ENCODE measurements around the gene GLIPR1. TPM values are rescaled to one million over a fixed set of nuclear protein-coding genes. Genes with fewer than 3 reads are reported as not detected.
"Not testable (repeated sequence)": the region's sequence is repeated elsewhere in the genome, so short reads cannot be mapped to it uniquely, and the experiment has no call there.

GLIPR1 gene
- total RNA-seq, 1 donor from 2014 or later, result 0.22 TPM

DNA sequence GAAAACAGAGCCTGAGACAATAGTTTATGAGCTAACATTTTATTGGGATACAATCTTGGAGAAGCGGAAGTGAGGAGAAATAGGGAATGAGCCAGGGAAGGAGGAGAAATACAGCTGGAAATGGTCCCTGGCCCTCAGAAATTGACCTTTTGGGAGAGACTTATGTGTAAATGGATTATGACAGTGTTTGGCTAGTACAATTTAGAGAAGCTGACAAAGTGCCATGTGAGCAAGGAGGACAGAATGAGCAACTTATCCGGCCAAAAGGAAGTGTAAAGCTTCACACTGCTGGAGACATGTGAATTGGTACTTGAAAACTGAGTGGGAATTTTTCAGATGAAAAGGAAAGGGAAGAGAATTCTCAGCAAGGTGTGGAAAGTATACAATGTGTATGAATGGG, 2.9 kb downstream of the GLIPR1 start:
- Mint-ChIP-seq H3K27ac (no peak overlapping the region), H3K9me3 (ENCODE audit: low read depth) (no peaks in the 10 kb centered on the region)

DNA sequence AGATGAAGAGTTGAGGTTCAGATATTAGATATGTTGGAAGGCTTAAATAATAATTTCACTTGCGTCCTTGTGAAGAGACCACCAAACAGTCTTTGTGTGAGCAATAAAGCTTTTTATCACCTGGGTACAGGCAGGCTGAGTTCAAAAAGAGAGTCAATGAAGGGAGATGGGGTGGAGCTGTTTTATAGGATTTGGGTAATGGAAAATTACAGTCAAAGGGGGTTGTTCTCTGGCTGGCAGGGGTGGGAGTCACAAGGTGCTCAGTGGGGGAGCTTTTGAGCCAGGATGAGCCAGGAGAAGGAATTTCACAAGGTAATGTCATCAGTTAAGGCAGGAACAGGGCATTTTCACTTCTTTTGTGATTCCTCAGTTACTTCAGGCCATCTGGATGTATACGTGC, 3.9 kb downstream of the GLIPR1 start:
- H3K27ac Mint-ChIP-seq, result not testable (repeated sequence)

More for the DNA sequence above, 2.9 kb downstream of the GLIPR1 start:
- Mint-ChIP-seq H3K27me3 (no peaks in the 10 kb centered on the region), H3K4me3 (ENCODE audit: low read depth) (no peak overlapping the region), H3K4me1 (ENCODE audit: low read depth) (peaks cover 1% of the 10 kb centered on the region), H3K36me3 (ENCODE audit: insufficient read depth) (no peaks in the 10 kb centered on the region)
- no peak for DNase-seq (ENCODE audit: low spot score, unreplicated experiment)
- no peak for TF ChIP-seq CTCF (IDR thresholded peaks at IDR 0.05; ENCODE audit: unreplicated experiment)

GRCh38 chr12:75487308-75487707, 6.8 kb downstream of the GLIPR1 start:
- H3K4me1 Mint-ChIP-seq (ENCODE audit: low read depth), result no peaks in the 10 kb centered on the region
- TF ChIP-seq CTCF (IDR thresholded peaks at IDR 0.05; ENCODE audit: unreplicated experiment), result no peak
- DNase-seq (ENCODE audit: low spot score, unreplicated experiment), result no peak
- no peak overlapping the region for H3K27ac Mint-ChIP-seq
- no peak overlapping the region for H3K4me3 Mint-ChIP-seq (ENCODE audit: low read depth)
- no peaks in the 10 kb centered on the region for H3K36me3 Mint-ChIP-seq (ENCODE audit: insufficient read depth)
- no peaks in the 10 kb centered on the region for H3K9me3 Mint-ChIP-seq (ENCODE audit: low read depth)
- H3K27me3 Mint-ChIP-seq, result no peaks in the 10 kb centered on the region

More for the DNA sequence above, 3.9 kb downstream of the GLIPR1 start:
- H3K9me3 Mint-ChIP-seq (ENCODE audit: low read depth); H3K4me3 Mint-ChIP-seq (ENCODE audit: low read depth); DNase-seq (ENCODE audit: low spot score, unreplicated experiment); H3K27me3 Mint-ChIP-seq; H3K4me1 Mint-ChIP-seq (ENCODE audit: low read depth); H3K36me3 Mint-ChIP-seq (ENCODE audit: insufficient read depth): not testable (repeated sequence)

DNA sequence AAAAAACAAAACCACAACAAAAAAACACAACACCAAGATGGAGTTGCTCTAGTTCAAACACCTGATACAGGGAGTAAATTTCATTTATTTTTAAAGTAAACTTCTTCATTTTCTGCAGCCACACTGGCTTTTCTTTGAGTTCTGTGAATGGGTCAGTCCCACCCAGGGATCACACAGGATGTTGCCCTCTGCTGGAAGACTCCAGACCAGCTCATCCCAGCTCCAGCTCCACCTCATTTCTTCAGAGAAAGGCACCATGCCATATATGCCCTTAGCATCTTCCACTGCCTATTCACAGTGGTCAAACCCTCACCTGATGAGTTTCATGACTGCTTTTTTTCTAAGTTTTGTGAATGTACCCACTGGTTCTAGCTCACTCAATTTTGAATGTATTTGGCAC, 8.0 kb downstream of the GLIPR1 start:
- DNase-seq (ENCODE audit: low spot score, unreplicated experiment), result no peak
- H3K4me3 Mint-ChIP-seq (ENCODE audit: low read depth), result no peak overlapping the region

DNA sequence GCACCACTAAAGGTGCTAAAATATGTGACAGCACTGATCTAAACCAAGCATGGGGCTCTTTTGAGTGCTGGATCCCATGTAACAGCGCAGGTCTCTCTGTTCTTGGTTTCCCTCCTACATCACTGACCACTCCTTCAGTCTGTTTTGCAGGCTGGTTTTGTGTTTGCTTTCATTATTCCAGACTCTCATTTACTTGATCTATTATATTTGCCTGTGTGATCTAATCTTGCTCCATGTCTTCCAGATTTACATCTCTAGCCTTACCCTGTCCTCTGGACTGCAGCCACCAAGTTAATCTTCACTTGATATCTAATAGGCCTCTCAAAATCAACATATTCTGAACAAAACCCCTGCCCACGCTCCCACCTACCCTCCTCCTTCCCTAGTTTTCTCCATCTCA, 8.6 kb downstream of the GLIPR1 start:
- no peaks in the 10 kb centered on the region for H3K27me3 Mint-ChIP-seq
- no peak overlapping the region for H3K4me3 Mint-ChIP-seq (ENCODE audit: low read depth)
- TF ChIP-seq CTCF (IDR thresholded peaks at IDR 0.05; ENCODE audit: unreplicated experiment), result no peak
- H3K36me3 Mint-ChIP-seq (ENCODE audit: insufficient read depth), result no peaks in the 10 kb centered on the region
- H3K9me3 Mint-ChIP-seq (ENCODE audit: low read depth), result no peaks in the 10 kb centered on the region
- no peak overlapping the region for H3K27ac Mint-ChIP-seq
- no peaks in the 10 kb centered on the region for H3K4me1 Mint-ChIP-seq (ENCODE audit: low read depth)
- no peak for DNase-seq (ENCODE audit: low spot score, unreplicated experiment)

More for the DNA sequence above, 8.0 kb downstream of the GLIPR1 start:
- no peak overlapping the region for H3K27ac Mint-ChIP-seq
- H3K27me3 Mint-ChIP-seq, result no peaks in the 10 kb centered on the region
- H3K9me3 Mint-ChIP-seq (ENCODE audit: low read depth), result no peaks in the 10 kb centered on the region
- no peaks in the 10 kb centered on the region for H3K36me3 Mint-ChIP-seq (ENCODE audit: insufficient read depth)
- no peaks in the 10 kb centered on the region for H3K4me1 Mint-ChIP-seq (ENCODE audit: low read depth)
- TF ChIP-seq CTCF (IDR thresholded peaks at IDR 0.05; ENCODE audit: unreplicated experiment), result peak; percentile 38

DNA sequence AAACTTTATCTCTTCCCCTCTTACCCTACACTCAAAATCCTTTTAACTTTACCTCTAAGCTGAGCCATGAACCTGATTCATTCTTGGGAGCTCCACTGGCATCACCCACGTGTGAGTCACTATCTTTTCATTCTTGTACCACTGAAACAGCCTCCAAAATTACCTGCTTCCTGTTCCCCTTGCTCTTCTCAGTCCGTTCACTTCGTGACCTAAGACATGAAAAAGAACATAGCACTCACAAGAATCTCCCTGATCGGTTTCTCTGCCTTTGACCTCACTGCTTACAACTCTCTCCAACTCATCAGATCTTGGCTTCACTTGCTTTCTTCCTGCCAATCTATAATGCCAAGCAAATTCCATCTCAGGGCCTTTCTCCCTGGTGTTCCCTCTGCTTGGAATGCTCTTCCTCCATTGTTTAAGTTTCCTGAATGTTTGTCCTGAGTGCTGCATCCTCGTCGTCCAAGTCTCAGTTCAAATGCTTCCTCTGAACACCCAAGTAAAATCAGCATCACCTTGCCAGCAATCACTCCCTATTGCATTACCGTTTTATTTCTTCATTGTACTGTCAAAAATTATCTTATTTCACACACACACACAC, 9.2 kb downstream of the GLIPR1 start:
- Mint-ChIP-seq H3K9me3 (ENCODE audit: low read depth) (no peaks in the 10 kb centered on the region), H3K27ac (peak overlapping the region; percentile 2), H3K36me3 (ENCODE audit: insufficient read depth) (no peaks in the 10 kb centered on the region), H3K4me1 (ENCODE audit: low read depth) (no peaks in the 10 kb centered on the region), H3K4me3 (ENCODE audit: low read depth) (no peak overlapping the region), H3K27me3 (no peaks in the 10 kb centered on the region)
- no peak for DNase-seq (ENCODE audit: low spot score, unreplicated experiment)
- no peak for TF ChIP-seq CTCF (IDR thresholded peaks at IDR 0.05; ENCODE audit: unreplicated experiment)

All from progenitor cell of endocrine pancreas (in vitro differentiated cells).